ENCODE results near the gene PSME3IP1.

- TF ChIP-seq POLR2A (IDR thresholded peaks at IDR 0.05; ENCODE audit: low read depth, low read length) (no peak), MAZ (IDR thresholded peaks at IDR 0.05; ENCODE audit: borderline replicate concordance, low read depth, low read length) (no peak)
Observed at GRCh38 chr16:57213462-57213861, 27.6 kb upstream of the PSME3IP1 start.
